ENCODE measurements around the gene EMD. TPM values are rescaled to one million over a fixed set of nuclear protein-coding genes. Genes with fewer than 3 reads are reported as not detected.

Gene EMD
- total RNA-seq, 1 experiment from 2014 or later: 41.3 TPM

- DNase-seq: no peak
- Histone ChIP-seq H3K4me1 (no peaks in the 10 kb centered on the region), H3K27me3 (no peaks in the 10 kb centered on the region), H3K36me3 (peaks cover 23% of the 10 kb centered on the region), H3K27ac (no peak overlapping the region), H3K9me3 (replicated peaks) (no peaks in the 10 kb centered on the region), H3K4me3 (no peak overlapping the region)
These were observed 16.9 kb upstream of the EMD start for GRCh38 chrX:154362085-154362742.

- H3K27ac ChIP-seq: no peak overlapping the region
- DNase-seq: no peak
- peaks cover 22% of the 10 kb centered on the region for H3K36me3 ChIP-seq
These were observed 15.2 kb upstream of the EMD start for GRCh38 chrX:154363706-154364439.

GRCh38 chrX:154365052-154365600, 14.0 kb upstream of the EMD start:
- DNase-seq: peak in 1 of 2 experiments; percentile 17
- no peaks in the 10 kb centered on the region for H3K9me3 ChIP-seq (replicated peaks)
- peaks cover 22% of the 10 kb centered on the region for H3K36me3 ChIP-seq
- H3K4me3 ChIP-seq: no peak overlapping the region
- no peak overlapping the region for H3K27ac ChIP-seq
- no peaks in the 10 kb centered on the region for H3K27me3 ChIP-seq
- peaks cover 9% of the 10 kb centered on the region; the same call in 1 of the 2 replicates for H3K4me1 ChIP-seq

More at GRCh38 chrX:154363706-154364439, 15.2 kb upstream of the EMD start:
- Histone ChIP-seq H3K9me3 (replicated peaks) (no peaks in the 10 kb centered on the region), H3K27me3 (no peaks in the 10 kb centered on the region), H3K4me3 (no peak overlapping the region), H3K4me1 (peaks cover 6% of the 10 kb centered on the region; the same call in 1 of the 2 replicates)

- Histone ChIP-seq H3K9me3 (replicated peaks) (no peaks in the 10 kb centered on the region), H3K36me3 (peaks cover 22% of the 10 kb centered on the region), H3K4me3 (no peak overlapping the region), H3K27me3 (no peaks in the 10 kb centered on the region), H3K27ac (no peak overlapping the region), H3K4me1 (peaks cover 9% of the 10 kb centered on the region; the same call in 1 of the 2 replicates)
- DNase-seq: no peak
These were observed 13.0 kb upstream of the EMD start for GRCh38 chrX:154365997-154366665.

- H3K4me3 ChIP-seq: no peak overlapping the region
- H3K27me3 ChIP-seq: no peaks in the 10 kb centered on the region
- H3K36me3 ChIP-seq: peaks cover 20% of the 10 kb centered on the region
- no peak for DNase-seq
- no peak overlapping the region for H3K27ac ChIP-seq
- no peaks in the 10 kb centered on the region for H3K9me3 ChIP-seq (replicated peaks)
- H3K4me1 ChIP-seq: peaks cover 9% of the 10 kb centered on the region; the same call in 1 of the 2 replicates
These were observed 12.4 kb upstream of the EMD start for GRCh38 chrX:154366666-154367055.

GRCh38 chrX:154367474-154368308, 11.4 kb upstream of the EMD start:
- peaks cover 15% of the 10 kb centered on the region for H3K36me3 ChIP-seq

GRCh38 chrX:154368630-154369448, 10.3 kb upstream of the EMD start:
- peak overlapping the region; percentile 93 for H3K27ac ChIP-seq
- peaks cover 9% of the 10 kb centered on the region; the same call in 1 of the 2 replicates for H3K4me1 ChIP-seq
- H3K4me3 ChIP-seq: peak overlapping the region; percentile 83
- no peaks in the 10 kb centered on the region for H3K9me3 ChIP-seq (replicated peaks)
- no peaks in the 10 kb centered on the region for H3K27me3 ChIP-seq
- peaks cover 11% of the 10 kb centered on the region for H3K36me3 ChIP-seq
- DNase-seq: peak; percentile 68 to 74

More at GRCh38 chrX:154367474-154368308, 11.4 kb upstream of the EMD start:
- Histone ChIP-seq H3K27ac (no peak overlapping the region), H3K4me1 (peaks cover 9% of the 10 kb centered on the region; the same call in 1 of the 2 replicates), H3K9me3 (replicated peaks) (no peaks in the 10 kb centered on the region), H3K4me3 (no peak overlapping the region), H3K27me3 (no peaks in the 10 kb centered on the region)
- no peak for DNase-seq

- H3K4me3 ChIP-seq: peak overlapping the region; percentile 83
- no peaks in the 10 kb centered on the region for H3K27me3 ChIP-seq
- no peaks in the 10 kb centered on the region for H3K9me3 ChIP-seq (replicated peaks)
- peak overlapping the region; percentile 93 for H3K27ac ChIP-seq
- peak; percentile 72 to 75 for DNase-seq
- peaks cover 9% of the 10 kb centered on the region; the same call in 1 of the 2 replicates for H3K4me1 ChIP-seq
- peaks cover 9% of the 10 kb centered on the region for H3K36me3 ChIP-seq
These were observed 9.4 kb upstream of the EMD start for GRCh38 chrX:154369449-154370299.

GRCh38 chrX:154370300-154371016, 8.6 kb upstream of the EMD start:
- Histone ChIP-seq H3K27me3 (no peaks in the 10 kb centered on the region), H3K4me1 (peaks cover 13% of the 10 kb centered on the region; the same call in 1 of the 2 replicates)

GRCh38 chrX:154371017-154371788, 7.9 kb upstream of the EMD start:
- Histone ChIP-seq H3K9me3 (replicated peaks) (no peaks in the 10 kb centered on the region), H3K27me3 (no peaks in the 10 kb centered on the region), H3K4me1 (peaks cover 13% of the 10 kb centered on the region; the same call in 1 of the 2 replicates), H3K4me3 (peak overlapping the region; percentile 83), H3K36me3 (peaks cover 5% of the 10 kb centered on the region), H3K27ac (peak overlapping the region; percentile 25; the same call in 1 of the 2 replicates)
- peak; percentile 93 for DNase-seq

More at GRCh38 chrX:154370300-154371016, 8.6 kb upstream of the EMD start:
- H3K4me3 ChIP-seq: peak overlapping the region; percentile 83
- peaks cover 5% of the 10 kb centered on the region for H3K36me3 ChIP-seq
- H3K27ac ChIP-seq: peak overlapping the region; percentile 60
- no peaks in the 10 kb centered on the region for H3K9me3 ChIP-seq (replicated peaks)
- DNase-seq: peak in 1 of 2 experiments; percentile 23

- Histone ChIP-seq H3K9me3 (replicated peaks) (no peaks in the 10 kb centered on the region), H3K36me3 (peaks cover 2% of the 10 kb centered on the region), H3K27ac (no peak overlapping the region), H3K4me1 (peaks cover 13% of the 10 kb centered on the region; the same call in 1 of the 2 replicates), H3K27me3 (no peaks in the 10 kb centered on the region), H3K4me3 (peak overlapping the region; percentile 83)
- no peak for DNase-seq
These were observed 7.2 kb upstream of the EMD start for GRCh38 chrX:154371789-154372300.
